GM19351 (cell line): ENCODE results near the gene FOXL3.
"Not testable (repeated sequence)": the region's sequence is repeated elsewhere in the genome, so short reads cannot be mapped to it uniquely, and the experiment has no call there.

ENCODE experiments used
- ATAC-seq: cut with Tn5 transposase; IDR thresholded peaks from one replicate; pipeline ENCODE4 v1.9.1; 2021; ENCODE audit warnings: mild to moderate bottlenecking, moderate library complexity; ENCODE audit not compliant: unreplicated experiment

The FOXL3 gene

DNA sequence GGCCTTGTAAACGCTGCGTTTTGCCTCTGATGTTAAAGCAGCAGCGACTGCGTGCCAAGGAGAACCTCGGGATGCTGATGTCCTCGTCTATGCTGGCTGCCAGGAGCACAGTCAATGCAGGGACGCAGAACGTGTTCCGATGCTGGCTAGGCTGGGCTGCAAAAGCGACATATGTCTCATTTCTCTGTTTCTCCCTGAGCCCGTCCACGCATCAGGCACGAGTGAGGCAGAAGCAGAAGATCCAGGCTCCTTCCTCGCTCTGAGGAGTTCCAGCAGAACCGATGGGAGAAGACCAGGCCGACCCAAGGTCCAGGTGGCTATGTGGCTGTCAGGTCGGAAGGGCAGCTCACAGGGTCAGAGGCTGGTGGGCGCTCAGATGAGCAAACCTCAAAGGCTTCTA lies 3.7 kb upstream of the FOXL3 start:
- ATAC-seq = no peak

DNA sequence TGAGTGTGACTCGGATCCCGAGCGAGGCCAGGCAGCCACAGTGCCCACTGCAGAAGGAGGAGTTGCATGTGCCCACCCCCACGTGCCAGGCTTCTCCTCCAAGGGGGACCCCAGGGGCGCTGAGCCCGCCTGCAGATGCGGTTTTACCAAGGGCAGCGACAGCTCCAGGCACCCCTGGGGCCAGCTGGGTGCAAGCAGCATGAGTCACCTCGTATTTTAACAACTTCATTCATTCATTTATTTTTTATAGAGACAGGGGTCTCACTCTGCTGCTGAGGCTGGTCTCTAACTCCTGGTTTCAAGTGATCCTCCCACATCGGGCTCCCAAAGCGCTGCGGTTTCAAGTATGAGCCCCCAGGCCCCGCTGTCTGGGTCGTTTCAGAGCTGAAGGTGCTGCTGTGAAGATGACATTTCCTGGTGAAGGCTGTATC lies 1.3 kb upstream of the FOXL3 start:
- ATAC-seq = no peak

DNA sequence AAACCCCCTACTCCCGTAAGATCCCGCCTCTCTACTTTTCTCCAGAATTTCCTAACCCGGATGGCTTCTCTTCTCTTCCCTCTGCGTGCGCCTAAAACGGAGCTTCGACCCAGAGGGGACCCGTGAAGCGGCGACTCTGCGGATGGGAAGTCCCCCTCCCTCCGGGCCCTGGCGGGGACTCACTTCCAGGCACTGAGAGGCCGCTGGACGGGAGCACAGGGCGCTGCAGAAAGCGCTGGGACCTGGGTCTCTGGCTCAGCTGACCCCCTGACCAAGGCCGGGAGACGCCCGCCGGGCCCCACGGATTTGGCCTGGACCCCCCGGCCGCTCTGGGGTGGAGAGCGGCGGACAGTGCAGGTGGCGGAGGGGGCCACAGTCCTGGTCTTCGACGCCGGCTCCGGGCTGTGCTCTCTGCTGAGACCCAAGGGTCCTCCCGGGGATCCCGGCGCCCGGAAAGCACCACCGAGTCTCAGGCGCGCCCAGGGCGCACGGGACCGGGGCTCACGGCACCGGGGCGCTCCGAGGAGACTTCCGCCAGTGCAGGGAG lies 688 bp upstream of the FOXL3 start:
- ATAC-seq = no peak

DNA sequence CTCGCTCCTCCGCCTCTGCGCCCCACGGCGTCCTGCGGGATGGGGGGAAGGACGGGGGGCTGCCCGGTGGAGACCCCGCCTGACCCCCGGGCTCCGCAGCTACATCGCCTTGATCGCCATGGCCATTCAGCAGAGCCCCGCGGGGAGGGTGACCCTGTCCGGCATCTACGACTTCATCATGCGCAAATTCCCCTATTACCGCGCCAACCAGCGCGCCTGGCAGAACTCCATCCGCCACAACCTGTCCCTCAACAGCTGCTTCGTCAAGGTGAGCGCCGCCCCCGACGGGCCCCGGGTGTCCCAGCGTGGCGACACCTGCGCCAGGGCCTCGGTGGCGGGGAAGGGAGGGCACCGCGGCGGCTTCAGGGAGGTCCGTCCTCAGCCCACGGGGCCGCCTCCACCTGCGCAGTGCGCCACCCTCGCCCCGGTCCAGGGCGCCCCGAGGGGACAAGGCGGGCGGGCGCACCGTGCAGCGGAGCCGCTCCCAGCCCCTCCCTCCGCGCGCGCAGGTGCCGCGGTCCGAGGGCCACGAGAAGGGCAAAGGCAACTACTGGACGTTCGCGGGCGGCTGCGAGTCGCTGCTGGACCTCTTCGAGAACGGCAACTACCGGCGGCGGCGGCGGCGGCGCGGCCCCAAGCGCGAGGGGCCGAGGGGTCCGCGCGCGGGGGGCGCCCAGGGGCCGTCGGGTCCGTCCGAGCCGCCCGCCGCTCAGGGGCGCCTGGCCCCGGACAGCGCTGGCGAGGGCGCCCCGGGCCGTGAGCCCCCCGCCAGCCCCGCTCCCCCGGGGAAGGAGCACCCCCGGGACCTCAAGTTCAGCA lies 793 bp downstream of the FOXL3 start:
- no peak for ATAC-seq

DNA sequence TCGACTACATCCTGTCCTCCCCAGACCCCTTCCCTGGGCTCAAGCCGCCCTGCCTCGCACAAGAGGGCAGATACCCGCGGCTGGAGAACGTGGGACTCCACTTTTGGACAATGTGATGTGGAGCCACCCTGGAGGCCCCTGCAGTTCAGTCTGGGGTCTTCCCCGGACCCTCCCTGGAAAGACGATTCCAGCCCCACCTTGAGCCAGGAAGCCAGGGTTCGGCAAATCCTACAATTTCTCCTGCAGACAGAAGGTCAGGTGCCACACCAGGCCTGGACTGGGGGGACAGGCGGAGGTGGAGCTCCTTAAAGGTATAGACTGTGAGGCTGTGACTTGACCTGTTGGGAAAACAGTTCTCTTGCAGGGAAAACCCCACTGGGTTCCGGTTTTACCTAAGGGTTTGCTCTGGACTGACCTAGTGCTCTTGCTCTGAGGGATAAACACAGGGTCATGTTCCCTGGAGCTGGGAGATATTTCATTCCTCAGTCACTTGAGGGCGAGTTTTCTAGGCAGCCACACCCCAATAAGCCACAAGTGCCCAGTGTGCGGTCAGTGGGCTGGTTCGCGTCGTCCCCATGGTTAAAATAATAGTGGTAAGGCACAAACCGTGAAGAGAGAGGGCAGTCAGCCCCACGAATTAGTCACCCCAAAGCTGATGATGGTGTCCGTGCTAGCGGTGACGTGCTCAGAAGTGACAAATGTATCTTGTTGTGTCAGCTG lies 1.6 kb downstream of the FOXL3 start:
- no peak for ATAC-seq

DNA sequence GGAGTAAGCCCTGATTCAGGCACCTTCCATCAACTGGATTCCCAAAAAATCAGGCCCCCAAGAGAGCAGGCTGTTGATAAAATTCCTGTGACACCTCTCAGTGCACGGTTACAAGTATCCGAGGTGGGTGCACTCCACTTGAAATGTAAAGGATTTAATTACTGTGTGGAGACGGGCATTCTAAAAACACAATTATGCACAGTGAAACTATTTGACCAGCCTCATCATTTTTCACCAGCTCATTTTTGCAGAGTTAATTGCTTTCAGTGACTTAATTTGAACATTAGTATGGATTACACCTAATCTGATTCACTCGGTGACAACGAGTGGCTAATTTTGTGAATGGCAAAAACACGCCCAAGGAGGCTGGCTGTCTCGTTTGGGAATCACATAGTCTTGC lies 2.3 kb downstream of the FOXL3 start:
- no peak for ATAC-seq

DNA sequence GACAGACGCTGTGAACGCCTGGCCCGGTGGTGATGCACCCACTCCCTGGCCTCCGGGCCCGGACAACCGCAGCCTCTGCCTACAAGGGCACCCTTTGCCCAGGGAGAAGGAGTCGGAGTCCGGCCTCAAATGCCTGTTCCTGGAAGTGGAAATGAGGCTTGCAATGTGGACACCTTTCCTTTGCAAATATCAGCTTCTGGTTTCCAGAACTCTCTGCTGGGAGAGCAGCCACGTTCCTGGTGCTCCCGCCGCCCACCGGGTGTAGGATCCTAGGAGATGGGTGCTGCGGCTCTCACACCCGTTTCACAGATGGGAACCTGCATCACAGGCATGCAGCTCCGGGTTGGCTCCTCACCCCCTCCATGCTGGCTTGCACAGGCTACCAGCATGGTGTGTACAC lies 2.9 kb downstream of the FOXL3 start:
- no peak for ATAC-seq

DNA sequence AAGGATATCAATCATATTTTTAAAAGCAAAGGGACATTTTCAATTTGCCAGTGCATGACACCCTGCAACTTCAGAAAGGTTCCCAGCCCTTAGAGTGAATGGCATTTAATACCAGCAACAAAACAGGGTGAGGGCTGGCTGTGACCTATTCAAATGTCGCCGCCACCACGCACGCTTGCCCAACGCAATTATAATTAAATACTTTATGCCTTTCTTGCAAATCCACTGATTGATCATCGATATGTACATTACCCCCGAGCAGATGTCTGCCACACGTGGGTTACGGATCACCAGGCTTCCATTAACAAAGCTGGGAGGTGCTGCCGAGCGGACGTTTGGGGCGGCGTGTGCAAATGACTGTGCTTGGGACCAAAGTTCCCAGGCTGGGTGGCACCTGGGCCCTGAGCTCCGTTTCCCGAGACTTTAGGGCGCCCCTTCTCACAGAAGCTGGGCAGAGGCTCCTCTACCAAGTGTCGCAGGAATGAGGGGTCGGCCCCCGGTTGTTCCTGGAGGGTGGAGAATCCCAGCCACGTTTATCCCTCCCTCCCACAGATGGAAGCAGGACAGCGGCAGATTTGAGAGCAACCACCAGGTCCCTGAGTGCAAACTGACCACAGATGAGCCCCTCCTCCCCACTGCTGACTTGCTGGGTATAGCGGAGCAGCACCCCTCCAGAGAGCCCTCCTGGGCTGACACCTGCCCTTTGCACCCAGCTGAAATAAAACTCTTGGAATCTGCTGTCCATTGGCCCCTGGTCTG lies 3.9 kb downstream of the FOXL3 start:
- no peak for ATAC-seq

DNA sequence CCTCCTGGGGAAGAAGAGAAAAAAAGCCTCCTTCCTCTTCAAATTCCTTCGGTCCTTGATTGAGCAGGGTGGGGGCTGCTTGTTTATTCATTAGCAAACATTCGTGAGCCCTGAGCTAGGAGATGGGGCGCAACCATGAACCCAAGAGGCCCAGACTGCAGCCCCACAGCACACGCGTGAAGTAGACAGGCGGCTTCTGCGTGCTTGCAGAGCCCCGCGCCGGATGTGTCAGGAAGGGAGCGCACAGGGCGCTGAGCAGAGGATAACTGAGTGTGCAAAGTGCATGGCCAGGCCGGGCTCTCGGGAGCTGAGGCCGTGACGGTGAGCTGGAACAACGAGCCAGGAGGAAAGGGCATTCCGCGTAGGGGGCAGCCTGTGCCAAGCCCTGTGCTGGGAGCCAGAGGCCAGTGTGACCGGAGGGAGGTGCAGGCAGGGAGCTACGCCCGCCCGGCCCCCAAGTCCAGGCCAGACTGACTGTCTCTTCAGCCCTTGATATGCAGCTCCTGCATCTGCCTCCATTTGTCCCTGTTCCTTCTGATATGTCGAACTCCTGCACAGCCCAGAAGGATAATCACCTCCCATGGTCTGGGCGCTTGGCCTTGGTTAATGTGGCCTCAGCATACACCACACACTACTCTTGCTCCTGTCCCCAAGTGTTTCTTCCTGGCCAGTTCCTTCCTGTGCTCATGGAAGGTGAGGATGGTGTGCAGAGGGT lies 4.6 kb downstream of the FOXL3 start:
- ATAC-seq = no peak

DNA sequence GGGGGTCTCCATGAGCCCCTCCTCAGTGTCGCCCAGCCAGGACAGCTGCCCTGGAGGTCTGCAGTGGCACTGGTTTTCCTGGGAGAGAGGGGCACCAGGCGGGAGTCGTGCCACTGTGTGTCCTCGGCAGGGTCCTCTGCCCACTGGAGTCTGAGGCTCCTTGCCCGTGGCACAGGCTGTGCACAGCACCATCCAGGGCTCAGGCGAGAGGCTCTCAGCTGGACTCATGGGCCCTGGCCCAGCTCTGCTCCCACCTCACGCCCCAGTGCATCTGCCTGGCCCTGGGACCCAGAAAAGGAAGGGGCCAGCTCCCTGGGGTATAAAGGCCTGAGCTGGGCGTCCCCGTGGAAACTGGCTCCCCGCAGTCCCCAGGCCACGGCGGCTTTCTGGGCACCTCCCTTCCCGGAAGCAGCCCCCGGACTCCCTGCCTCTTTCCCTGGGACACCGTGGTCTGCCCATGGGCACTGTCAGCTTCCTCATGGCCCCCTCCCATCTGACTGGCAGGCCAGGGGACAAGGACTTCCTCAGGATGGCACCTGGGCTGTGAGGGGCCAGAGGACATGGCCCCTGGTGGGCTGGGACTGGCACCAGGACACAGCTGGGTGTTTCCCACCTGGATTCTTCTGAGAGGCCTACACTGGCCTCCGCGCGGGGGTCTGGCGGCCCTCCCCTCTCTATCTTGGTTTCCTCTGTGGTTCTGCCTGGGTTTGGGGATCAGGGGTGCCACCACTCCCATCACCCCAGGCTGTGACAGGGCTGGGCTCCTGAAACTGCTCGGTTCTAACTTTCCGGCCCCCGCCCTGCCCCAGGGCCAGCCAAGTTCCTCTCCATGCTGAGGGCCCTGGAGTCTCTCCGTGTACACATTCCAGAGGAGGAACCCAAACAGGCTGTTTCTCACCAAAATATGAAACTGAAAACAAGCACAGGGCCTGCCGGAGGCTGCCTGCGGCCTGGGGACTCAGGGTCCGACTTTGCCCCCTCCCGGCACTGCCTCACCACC lies 5.5 kb downstream of the FOXL3 start:
- no peak for ATAC-seq

DNA sequence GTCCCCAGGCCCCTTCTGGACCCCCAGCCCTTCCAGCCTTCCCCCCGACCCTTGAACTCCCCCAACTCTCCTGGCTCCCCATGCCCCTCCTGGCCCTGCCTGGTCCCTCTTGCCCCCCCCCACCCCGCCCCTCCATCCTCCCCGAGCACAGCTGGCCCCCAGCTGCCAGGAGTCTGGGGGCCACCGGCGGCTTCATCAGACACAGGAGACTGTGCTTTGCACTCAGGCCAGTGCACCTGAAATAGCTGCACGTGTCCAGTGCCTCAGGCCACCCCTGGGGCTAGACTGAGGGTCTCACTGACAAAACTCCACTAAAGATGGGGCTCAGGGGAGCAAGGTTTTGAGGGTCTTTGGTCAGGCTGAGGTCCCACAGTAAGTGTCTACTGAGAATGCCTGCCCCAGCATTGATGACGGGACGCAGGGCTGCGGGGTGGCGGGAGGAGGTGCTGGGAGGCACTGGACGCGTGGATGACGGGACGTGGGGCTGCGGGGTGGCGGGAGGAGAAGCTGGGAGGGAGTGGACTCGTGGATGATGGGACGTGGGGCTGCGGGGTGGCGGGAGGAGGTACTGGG lies 6.5 kb downstream of the FOXL3 start:
- ATAC-seq = no peak

DNA sequence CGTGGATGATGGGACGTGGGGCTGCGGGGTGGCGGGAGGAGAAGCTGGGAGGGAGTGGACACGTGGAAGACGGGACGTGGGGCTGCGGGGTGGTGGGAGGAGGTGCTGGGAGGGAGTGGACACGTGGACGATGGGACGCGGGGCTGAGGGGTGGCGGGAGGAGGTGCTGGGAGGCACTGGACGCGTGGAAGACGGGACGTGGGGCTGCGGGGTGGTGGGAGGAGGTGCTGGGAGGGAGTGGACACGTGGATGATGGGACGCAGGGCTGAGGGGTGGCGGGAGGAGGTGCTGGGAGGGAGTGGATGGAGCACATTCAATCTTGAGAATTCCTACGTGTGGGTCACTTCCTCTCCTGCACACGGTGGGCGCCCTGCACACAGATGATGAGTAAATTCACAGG lies 7.2 kb downstream of the FOXL3 start:
- not testable (repeated sequence) for ATAC-seq

DNA sequence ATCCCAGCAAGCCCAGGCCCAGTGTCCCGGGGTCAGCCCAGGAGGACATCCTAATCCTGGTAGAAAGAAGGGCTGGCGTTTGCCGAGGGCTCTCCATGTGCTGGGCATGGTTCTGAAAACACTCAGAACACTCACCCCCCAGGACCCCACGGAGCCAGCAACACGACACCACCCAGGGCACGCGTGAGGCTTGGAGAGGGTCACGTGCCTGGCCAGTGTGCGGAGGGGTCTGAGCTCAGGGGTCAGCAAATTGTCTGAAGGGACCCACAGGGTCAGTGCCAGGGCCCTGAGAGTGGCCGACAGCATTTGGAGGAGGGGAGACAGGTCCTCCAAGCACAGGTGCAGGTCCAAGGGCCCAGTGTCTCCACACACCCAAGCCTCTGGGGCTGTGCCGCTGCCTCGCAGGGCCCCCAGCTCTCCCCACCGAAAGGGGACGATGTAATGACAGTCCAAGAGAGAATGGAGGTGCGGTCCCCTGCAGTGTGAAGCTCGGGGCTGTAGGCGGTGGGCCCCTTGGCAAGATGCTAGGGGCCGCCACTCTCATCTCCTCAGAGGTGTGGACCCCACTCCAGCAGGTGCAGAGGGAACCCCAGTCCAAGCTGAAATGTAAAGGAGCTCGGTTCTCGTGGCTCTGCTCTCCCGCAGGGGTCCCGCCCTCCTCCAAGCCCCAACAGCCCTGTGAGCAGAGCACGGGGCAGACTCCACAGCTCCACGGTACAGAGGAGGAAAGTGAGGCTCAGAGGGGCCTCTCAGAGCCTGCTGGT lies 7.8 kb downstream of the FOXL3 start:
- ATAC-seq = no peak

DNA sequence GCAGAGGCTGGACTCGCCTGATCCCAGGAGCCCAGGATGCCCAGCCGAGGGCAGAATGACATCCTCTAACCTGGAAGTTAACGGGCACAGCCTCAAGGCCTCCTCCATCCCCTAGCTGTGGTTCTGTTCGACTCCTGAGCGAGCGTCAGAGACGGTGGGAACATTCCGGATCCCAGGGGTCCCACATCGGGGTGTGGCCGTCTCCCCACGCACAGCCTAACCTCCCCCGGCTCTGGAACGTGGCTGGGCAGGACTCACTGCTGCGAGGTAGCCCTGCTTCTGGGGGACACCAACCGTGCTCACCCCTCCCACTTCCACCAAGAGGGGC lies 8.4 kb downstream of the FOXL3 start:
- no peak for ATAC-seq

DNA sequence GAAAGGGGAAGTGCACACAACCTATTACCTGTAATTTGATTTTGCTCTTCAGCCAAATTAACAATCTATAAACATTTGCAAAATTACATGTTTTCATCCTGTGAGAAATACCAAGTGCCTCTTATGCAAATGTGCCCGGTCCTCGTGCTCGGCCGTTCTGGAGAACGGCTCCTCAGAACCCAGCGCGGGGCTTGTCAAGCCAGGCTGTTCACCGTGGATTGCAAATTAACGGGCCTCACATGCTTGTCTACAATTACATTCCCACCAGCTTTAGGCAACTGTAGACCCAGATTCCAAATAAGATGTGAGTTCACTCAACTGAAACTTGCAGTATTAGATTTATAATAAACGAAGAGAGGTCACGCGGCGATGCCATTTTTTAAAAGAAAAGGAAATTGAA lies 8.8 kb downstream of the FOXL3 start:
- no peak for ATAC-seq

DNA sequence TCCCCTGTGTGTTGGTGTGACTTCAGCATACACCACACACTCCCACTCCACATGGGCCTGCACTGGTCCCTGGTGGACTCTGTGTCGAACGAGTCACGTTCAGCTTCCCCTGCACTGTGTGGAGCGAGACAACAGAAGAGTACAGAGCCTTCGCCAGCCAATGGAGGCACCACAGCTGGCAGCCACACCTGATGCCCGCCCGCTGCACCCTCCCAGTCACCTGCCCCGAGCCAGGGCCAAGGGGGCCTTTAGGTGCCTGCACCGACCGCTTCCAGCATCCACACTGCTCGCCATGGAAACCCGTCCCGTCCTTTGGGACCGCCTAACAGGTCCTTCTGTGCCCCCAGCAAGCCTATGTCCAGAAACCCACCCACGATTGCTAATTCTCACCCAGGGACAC lies 9.2 kb downstream of the FOXL3 start:
- ATAC-seq = no peak

DNA sequence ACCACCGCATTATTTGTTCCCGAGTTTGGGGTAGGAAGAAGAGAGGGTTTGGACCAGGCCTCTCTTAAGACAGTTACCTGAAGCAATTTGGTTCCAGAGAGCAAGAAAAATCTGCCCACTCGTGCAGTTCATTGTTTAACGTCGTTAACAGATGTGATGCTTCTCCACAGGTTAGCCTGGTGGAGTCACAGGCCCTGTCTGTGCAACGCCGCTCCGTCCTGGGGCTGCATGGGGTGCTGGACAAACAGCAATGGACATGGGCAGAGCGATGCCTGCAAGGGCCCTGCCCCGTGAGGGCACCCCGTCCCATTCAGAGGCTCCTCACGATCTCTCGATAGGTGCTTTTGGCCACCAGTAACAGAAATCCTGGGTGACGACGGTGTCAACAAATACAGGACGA lies 9.7 kb downstream of the FOXL3 start:
- ATAC-seq = no peak

DNA sequence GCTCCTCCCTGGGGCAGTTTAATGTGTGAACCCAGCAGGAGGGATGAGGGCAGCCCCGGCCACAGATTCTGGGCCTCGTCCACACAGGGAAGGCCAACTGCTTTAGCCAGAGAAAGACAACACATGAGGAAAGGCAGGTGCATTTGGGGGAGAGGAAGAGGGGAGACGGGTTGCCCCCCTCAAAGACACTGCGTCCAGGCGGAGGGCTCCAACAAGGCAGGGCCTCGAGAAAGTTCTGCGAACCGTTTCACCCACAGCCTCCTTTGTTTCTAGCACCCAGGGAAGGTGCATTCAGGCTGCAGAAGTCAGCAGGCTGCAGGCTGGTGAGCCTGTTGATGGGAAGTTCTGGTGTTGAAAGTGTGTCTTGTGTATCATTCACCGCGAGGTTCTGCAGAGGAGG lies 10.1 kb downstream of the FOXL3 start:
- ATAC-seq = no peak
